K562 (cell line): ENCODE data around the gene PGPEP1. TPM values are rescaled to one million over a fixed set of nuclear protein-coding genes. Genes with fewer than 3 reads are reported as not detected.

Source experiments
- E2F5 ChIP-seq: sonication (generic); formaldehyde crosslinking; IDR thresholded peaks from 2 replicates; pipeline ENCODE4 v1.8.0; 2022; ENCODE audit warnings: mild to moderate bottlenecking, missing genetic modification reagents
- GTF2E2 ChIP-seq: fragments of 200-800 bp; sonication (Bioruptor generic); IDR thresholded peaks from 2 replicates; pipeline ENCODE4 v1.6.1; 2016; ENCODE audit warnings: missing genetic modification characterization, missing compliant biosample characterization
- HDGF ChIP-seq: fragments of 450-650 bp; IDR thresholded peaks from 2 replicates; pipeline ENCODE4 v1.6.1; 2016
- MTF1 ChIP-seq: fragments of 250-450 bp; sonication (Bioruptor Pico); IDR thresholded peaks from 2 replicates; pipeline ENCODE4 v1.9.0; 2021; ENCODE audit warnings: moderate library complexity, mild to moderate bottlenecking, inconsistent platforms, borderline replicate concordance
- MYC ChIP-seq, 2 experiments: fragments of 250-450 bp in 1 of 2; sonication (Bioruptor Pico) in 1 of 2; IDR thresholded peaks; 2 replicates each; pipeline versions ENCODE4 v1.5.1 to v1.6.1; 2012 to 2021; ENCODE audit warnings: low read depth in 2 of 2, borderline replicate concordance in 1 of 2, improper control_type of control experiment in 1 of 2, low read length in 1 of 2, mild to moderate bottlenecking in 1 of 2, moderate library complexity in 1 of 2
- POLR2AphosphoS2 ChIP-seq: IDR thresholded peaks from 2 replicates; pipeline ENCODE4 v1.6.1; 2012; ENCODE audit warnings: low read length, improper control_type of control experiment
- PREB ChIP-seq: sonication (generic); formaldehyde crosslinking; IDR thresholded peaks from 2 replicates; pipeline ENCODE4 v1.8.1; 2023; ENCODE audit warnings: mild to moderate bottlenecking, missing genetic modification reagents
- THAP12 ChIP-seq: fragments of 250-450 bp; sonication (Bioruptor Pico); IDR thresholded peaks from 2 replicates; pipeline ENCODE4 v1.9.0; 2021; ENCODE audit warnings: mild to moderate bottlenecking, inconsistent platforms
- THRAP3 ChIP-seq: fragments of 450-650 bp; IDR thresholded peaks from 2 replicates; pipeline ENCODE4 v1.6.1; 2016; ENCODE audit warnings: mild to moderate bottlenecking, inconsistent platforms, borderline replicate concordance
- UBTF ChIP-seq, 2 experiments: IDR thresholded peaks; 2 replicates each; pipeline ENCODE4 v1.6.1; 2012; ENCODE audit warnings: improper control_type of control experiment in 2 of 2, low read depth in 2 of 2, low read length in 2 of 2, borderline replicate concordance in 1 of 2
- ZBTB11 ChIP-seq, 3 experiments: fragments of 200-800 bp in 1 of 3; fragments of 250-450 bp in 1 of 3; fragments of 450-650 bp in 1 of 3; sonication (Bioruptor Pico) in 1 of 3; sonication (Bioruptor generic) in 1 of 3; formaldehyde crosslinking in 1 of 3; IDR thresholded peaks; 2 replicates each; pipeline versions ENCODE4 v1.6.1 to v1.8.0; 2016 to 2022; ENCODE audit warnings: mild to moderate bottlenecking in 2 of 3, missing genetic modification characterization in 2 of 3, missing compliant biosample characterization in 1 of 3, moderate library complexity in 1 of 3
- polyA plus RNA-seq, 8 experiments: library from polyadenylated mRNA; depleted of rRNA in 4 of 8; stranded (reverse) in 5 of 8; unstranded in 3 of 8; fragments of >200 nt; fragmentation: Nextera tagmentation in 2 of 8; fragmentation: Illumina TruSeq in 1 of 8; extraction: Ambion mirVana in 2 of 8; extraction: Trizol in 1 of 8; gene quantifications; 2 replicates each; pipeline versions ENCODE4 v1.2.1 to v1.2.3, GENCODE V29; 2011 to 2014; ENCODE audit warnings: inconsistent platforms in 1 of 8, missing spikeins in 1 of 8
- total RNA-seq, 7 experiments: library from RNA; depleted of rRNA in 6 of 7; stranded (reverse); fragments of >200 nt in 6 of 7; fragmentation: Illumina TruSeq in 2 of 7; extraction: Trizol in 2 of 7; gene quantifications; 2 replicates each; pipeline versions ENCODE4 v1.2.1 to v1.2.3, GENCODE V29; 2011 to 2021; ENCODE audit warnings: low replicate concordance in 1 of 7

The PGPEP1 gene
- total and polyA plus RNA-seq, 9 of the 15 experiments (the other 6 are each of a cell fraction or from before 2014, with no cell fraction given): 10.0 to 69.6 (median 33.5) TPM

- TF ChIP-seq POLR2AphosphoS2 (peak; percentile 98; the same call in 1 of the 2 replicates), MTF1 (CRISPR knock-in tag) (no peak), E2F5 (CRISPR knock-in tag) (0 out of 2 replicates have a peak, but pooled peaks have one; percentile 88), GTF2E2 (tag) (peak; percentile 98), THRAP3 (no peak; the same call in 1 of the 2 replicates), MYC (IDR thresholded peaks at IDR 0.05; ENCODE audit: low read depth, low read length) (peak; percentile 93), MYC (CRISPR knock-in tag; IDR thresholded peaks at IDR 0.05; ENCODE audit: borderline replicate concordance, low read depth) (no peak), PREB (CRISPR knock-in tag) (no peak), THAP12 (peak; percentile 93), ZBTB11 (CRISPR knock-in tag; IDR thresholded peaks at IDR 0.05) (peak in 2 of 3 experiments; percentile 59 to 88; a peak in 3 of 6 replicates), HDGF (0 out of 2 replicates have a peak, but pooled peaks have one; percentile 33), UBTF (IDR thresholded peaks at IDR 0.05; ENCODE audit: borderline replicate concordance in 1 of 2, low read depth in 2 of 2, low read length in 2 of 2) (peak; percentile 83 to 97)
Observed at GRCh38 chr19:18385675-18386542, 45.5 kb downstream of the PGPEP1 start, which contains the start of gene GDF15 (continued).
